H9 (cell line): Measurements from ENCODE around the gene RDH5. TPM values are rescaled to one million over a fixed set of nuclear protein-coding genes. Genes with fewer than 3 reads are reported as not detected.
A peak's percentile ranks its signal among the peaks of the same experiment; 100 is the strongest.

ENCODE experiments used
- DNase-seq: peaks from one replicate; pipeline ENCODE4 v3.0.0-alpha.2; 2017
- H2AFZ ChIP-seq: one replicate; pipeline ENCODE4 v1.6.1; 2013; ENCODE audit warnings: mild to moderate bottlenecking, low read length, control low read depth, moderate library complexity
- H2AK5ac ChIP-seq: 2 replicates; pipeline ENCODE4 v1.6.1; 2013; ENCODE audit warnings: low read length, control low read depth, mixed read lengths; ENCODE audit not compliant: insufficient read length
- H2BK120ac ChIP-seq: one replicate; pipeline ENCODE4 v1.6.1; 2013; ENCODE audit warnings: low read depth, mild to moderate bottlenecking, low read length, control low read depth, inconsistent platforms; ENCODE audit not compliant: poor library complexity, severe bottlenecking
- H2BK12ac ChIP-seq: 2 replicates; pipeline ENCODE4 v1.6.1; 2013; ENCODE audit warnings: low read length, control low read depth, mixed read lengths, low read depth; ENCODE audit not compliant: insufficient read length
- H2BK15ac ChIP-seq: 2 replicates; pipeline ENCODE4 v1.6.1; 2013; ENCODE audit warnings: low read depth, low read length, control low read depth
- H2BK20ac ChIP-seq: one replicate; pipeline ENCODE4 v1.6.1; 2013; ENCODE audit warnings: low read depth, mild to moderate bottlenecking, low read length, control low read depth, inconsistent platforms; ENCODE audit not compliant: poor library complexity, severe bottlenecking
- H2BK5ac ChIP-seq: 2 replicates; pipeline ENCODE4 v1.6.1; 2013; ENCODE audit warnings: low read length, control low read depth, mixed read lengths; ENCODE audit not compliant: insufficient read length
- H3K14ac ChIP-seq: 2 replicates; pipeline ENCODE4 v1.6.1; 2013; ENCODE audit warnings: low read length, control low read depth; ENCODE audit not compliant: insufficient read depth
- H3K18ac ChIP-seq: 2 replicates; pipeline ENCODE4 v1.6.1; 2013; ENCODE audit warnings: low read depth, mild to moderate bottlenecking, mixed read lengths, low read length, control low read depth; ENCODE audit not compliant: insufficient read length
- H3K23ac ChIP-seq: 2 replicates; pipeline ENCODE4 v1.6.1; 2013; ENCODE audit warnings: low read length, control low read depth, mixed read lengths, low read depth; ENCODE audit not compliant: insufficient read length
- H3K23me2 ChIP-seq: 2 replicates; pipeline ENCODE4 v1.6.1; 2013; ENCODE audit warnings: low read depth, mild to moderate bottlenecking, mixed read lengths, low read length, control low read depth; ENCODE audit not compliant: insufficient read length, poor library complexity, severe bottlenecking
- H3K27ac ChIP-seq: 2 replicates; pipeline ENCODE4 v1.5.1; 2013; ENCODE audit warnings: low read length, control low read depth, mixed read lengths, low read depth; ENCODE audit not compliant: insufficient read length
- H3K27me3 ChIP-seq: 2 replicates; pipeline ENCODE4 v1.6.1; 2013; ENCODE audit warnings: low read length, control low read depth, inconsistent platforms; ENCODE audit not compliant: insufficient read depth
- H3K4ac ChIP-seq: 2 replicates; pipeline ENCODE4 v1.6.1; 2013; ENCODE audit warnings: low read depth, mild to moderate bottlenecking, control low read depth, inconsistent platforms, low read length, moderate library complexity
- H3K4me1 ChIP-seq: 2 replicates; pipeline ENCODE4 v1.6.1; 2013; ENCODE audit warnings: low read length, control low read depth, inconsistent platforms; ENCODE audit not compliant: insufficient read depth
- H3K4me2 ChIP-seq: 2 replicates; pipeline ENCODE4 v1.6.1; 2013; ENCODE audit warnings: low read length, control low read depth, mixed read lengths; ENCODE audit not compliant: insufficient read length, insufficient read depth
- H3K56ac ChIP-seq: 2 replicates; pipeline ENCODE4 v1.6.1; 2013; ENCODE audit warnings: low read depth, mild to moderate bottlenecking, mixed read lengths, low read length, control low read depth; ENCODE audit not compliant: insufficient read length
- H3K79me1 ChIP-seq: 2 replicates; pipeline ENCODE4 v1.6.1; 2013; ENCODE audit warnings: low read depth, mild to moderate bottlenecking, moderate library complexity, low read length, control low read depth, inconsistent platforms; ENCODE audit not compliant: insufficient read depth, poor library complexity, severe bottlenecking
- H3K79me2 ChIP-seq: 2 replicates; pipeline ENCODE4 v1.6.1; 2013; ENCODE audit warnings: low read length, control low read depth, inconsistent platforms; ENCODE audit not compliant: insufficient read depth
- H3K9ac ChIP-seq: 2 replicates; pipeline ENCODE4 v1.6.1; 2013; ENCODE audit warnings: low read length, control low read depth, mixed read lengths; ENCODE audit not compliant: insufficient read length; ENCODE audit errors: extremely low read depth
- H3K9me3 ChIP-seq: one replicate; pipeline ENCODE4 v1.6.1; 2013; ENCODE audit warnings: low read depth, low read length, inconsistent platforms; ENCODE audit not compliant: control insufficient read depth
- H3T11ph ChIP-seq: one replicate; pipeline ENCODE4 v1.6.1; 2013; ENCODE audit warnings: mild to moderate bottlenecking, low read length, control low read depth, inconsistent platforms
- H4K20me1 ChIP-seq: one replicate; pipeline ENCODE4 v1.6.1; 2013; ENCODE audit not compliant: control insufficient read depth, insufficient read length, insufficient read depth
- H4K5ac ChIP-seq: 2 replicates; pipeline ENCODE4 v1.6.1; 2013; ENCODE audit warnings: low read depth, mild to moderate bottlenecking, mixed read lengths, low read length, control low read depth; ENCODE audit not compliant: insufficient read length
- H4K8ac ChIP-seq: replicated peaks from 2 replicates; pipeline ENCODE4 v1.6.1; 2013; ENCODE audit warnings: low read length, control low read depth, mixed read lengths, low read depth; ENCODE audit not compliant: insufficient read length
- H4K91ac ChIP-seq: 2 replicates; pipeline ENCODE4 v1.6.1; 2013; ENCODE audit warnings: low read depth, mild to moderate bottlenecking, moderate library complexity, mixed read lengths, low read length, control low read depth; ENCODE audit not compliant: insufficient read length
- H3K27ac Mint-ChIP-seq, 3 experiments: 2 replicates in 2 of 3; 3 replicates in 1 of 3; pipeline ENCODE4 v1.8.0; 2020 to 2021; ENCODE audit warnings: mixed read lengths in 3 of 3, mild to moderate bottlenecking in 1 of 3, moderate library complexity in 1 of 3
- H3K27me3 Mint-ChIP-seq: 2 replicates; pipeline ENCODE4 v1.8.0; 2021; ENCODE audit warnings: low read depth, mild to moderate bottlenecking, moderate library complexity, mixed read lengths
- H3K36me3 Mint-ChIP-seq, 3 experiments: 2 replicates in 2 of 3; 3 replicates in 1 of 3; pipeline ENCODE4 v1.8.0; 2020 to 2021; ENCODE audit warnings: low read depth in 3 of 3, mixed read lengths in 3 of 3; ENCODE audit not compliant: insufficient read depth in 1 of 3
- H3K4me1 Mint-ChIP-seq, 2 experiments: 2 replicates each; pipeline ENCODE4 v1.8.0; 2020; ENCODE audit warnings: mixed read lengths in 2 of 2
- H3K4me3 Mint-ChIP-seq, 2 experiments: 2 replicates in 1 of 2; 3 replicates in 1 of 2; pipeline ENCODE4 v1.8.0; 2020 to 2021; ENCODE audit warnings: mild to moderate bottlenecking in 2 of 2, mixed read lengths in 2 of 2, moderate library complexity in 1 of 2
- H3K9me3 Mint-ChIP-seq, 2 experiments: 2 replicates in 1 of 2; 3 replicates in 1 of 2; pipeline ENCODE4 v1.8.0; 2020; ENCODE audit warnings: mild to moderate bottlenecking in 2 of 2, mixed read lengths in 2 of 2, moderate library complexity in 1 of 2
- WGBS: extraction: QIAGEN DNeasy Blood & Tissue Kit; methylation state at CpG from one replicate; pipeline ENCODE4 v1.1.7; 2013; ENCODE audit warnings: missing lambda C conversion rate, low lambda C conversion rate, mixed read lengths; ENCODE audit not compliant: insufficient read length; ENCODE audit errors: extremely low coverage; 5-methylcytosine and 5-hydroxymethylcytosine counted together
- total RNA-seq: library from RNA; stranded (reverse); gene quantifications from 2 replicates; pipeline ENCODE4 v1.2.1, GENCODE V29; 2021
- TF ChIP-seq, protein P1 (sequence below): fragments of 200-600 bp; sonication (generic); conservative IDR thresholded peaks from 3 replicates; pipeline ENCODE4 v1.8.0; 2021; ENCODE audit warnings: antibody characterized with exemption, mild to moderate bottlenecking

RDH5 gene
- total RNA-seq, 1 experiment from 2014 or later, result 6.6 TPM

DNA sequence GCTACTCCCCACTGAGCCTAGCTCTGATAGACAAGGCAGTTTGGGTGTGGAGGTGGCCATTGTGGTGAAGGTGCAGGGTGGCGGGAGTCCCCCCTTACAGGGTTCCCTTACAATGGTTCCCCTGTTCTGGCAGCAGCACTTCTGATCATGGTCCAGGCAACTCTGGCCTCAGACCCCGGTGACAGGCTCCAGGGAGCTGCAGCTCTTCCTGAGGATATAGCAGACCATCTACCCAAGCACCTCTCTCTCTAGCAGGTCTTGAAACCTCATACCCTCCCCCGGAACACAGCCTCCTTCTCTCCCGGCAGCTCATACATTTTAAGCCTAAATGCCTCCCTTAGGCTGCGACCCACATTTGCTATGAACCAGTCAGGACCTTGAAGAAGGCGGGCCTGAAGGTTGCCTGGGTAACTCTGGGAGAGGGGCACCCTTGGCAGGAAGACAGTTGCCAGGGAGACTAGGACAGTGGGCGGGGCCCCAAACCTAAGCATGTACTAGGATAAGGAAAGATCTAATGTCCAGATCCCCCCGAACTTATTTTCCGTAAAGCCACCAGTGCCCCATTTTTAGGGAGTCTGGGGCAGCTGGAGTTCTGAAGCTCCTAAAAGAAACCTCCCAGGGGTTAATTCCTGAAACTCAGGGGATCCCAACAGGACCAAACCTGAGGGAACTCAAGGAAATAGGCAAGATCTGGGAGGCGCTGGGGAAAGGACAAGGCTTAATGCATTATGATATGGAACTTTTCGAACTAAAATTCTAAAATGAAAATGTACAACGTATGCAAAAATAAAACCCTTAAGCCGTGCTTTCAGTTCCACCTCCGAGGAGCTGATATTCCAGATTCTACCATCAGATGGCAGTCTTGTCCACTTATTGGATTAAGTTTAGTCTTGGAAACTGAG is 18.2 kb downstream of the RDH5 start:
- H3K9me3 Mint-ChIP-seq, result no peaks in the 10 kb centered on the region
- H3K27me3 Mint-ChIP-seq, result peaks cover 8% of the 10 kb centered on the region
- peak overlapping the region; percentile 93 for H3K4me2 ChIP-seq

More for the DNA sequence above, 18.2 kb downstream of the RDH5 start:
- no peak overlapping the region for H3K56ac ChIP-seq
- H2AFZ ChIP-seq, result no peak overlapping the region
- no peak overlapping the region for H4K8ac ChIP-seq
- no peak overlapping the region for H4K91ac ChIP-seq
- Mint-ChIP-seq H3K4me1 (peaks cover 30 to 34% of the 10 kb centered on the region in 2 experiments), H3K4me3 (peak overlapping the region; percentile 69 to 89), H3K27ac (peak overlapping the region; percentile 56 to 95 (median 87); a peak in 6 of 7 replicates), H3K36me3 (no peaks in the 10 kb centered on the region)
- H3K23ac ChIP-seq, result no peak overlapping the region
- no peak overlapping the region for H3T11ph ChIP-seq
- H2BK12ac ChIP-seq, result no peak overlapping the region
- WGBS, result no CpG with 5 or more reads among the region's 14 CpGs
- DNase-seq, result peak; percentile 97
- H2BK120ac ChIP-seq, result no peak overlapping the region
- H2AK5ac ChIP-seq, result no peak overlapping the region
- H2BK15ac ChIP-seq, result no peak overlapping the region
- H3K23me2 ChIP-seq, result peaks cover 13% of the 10 kb centered on the region
- TF ChIP-seq, protein P1, sequence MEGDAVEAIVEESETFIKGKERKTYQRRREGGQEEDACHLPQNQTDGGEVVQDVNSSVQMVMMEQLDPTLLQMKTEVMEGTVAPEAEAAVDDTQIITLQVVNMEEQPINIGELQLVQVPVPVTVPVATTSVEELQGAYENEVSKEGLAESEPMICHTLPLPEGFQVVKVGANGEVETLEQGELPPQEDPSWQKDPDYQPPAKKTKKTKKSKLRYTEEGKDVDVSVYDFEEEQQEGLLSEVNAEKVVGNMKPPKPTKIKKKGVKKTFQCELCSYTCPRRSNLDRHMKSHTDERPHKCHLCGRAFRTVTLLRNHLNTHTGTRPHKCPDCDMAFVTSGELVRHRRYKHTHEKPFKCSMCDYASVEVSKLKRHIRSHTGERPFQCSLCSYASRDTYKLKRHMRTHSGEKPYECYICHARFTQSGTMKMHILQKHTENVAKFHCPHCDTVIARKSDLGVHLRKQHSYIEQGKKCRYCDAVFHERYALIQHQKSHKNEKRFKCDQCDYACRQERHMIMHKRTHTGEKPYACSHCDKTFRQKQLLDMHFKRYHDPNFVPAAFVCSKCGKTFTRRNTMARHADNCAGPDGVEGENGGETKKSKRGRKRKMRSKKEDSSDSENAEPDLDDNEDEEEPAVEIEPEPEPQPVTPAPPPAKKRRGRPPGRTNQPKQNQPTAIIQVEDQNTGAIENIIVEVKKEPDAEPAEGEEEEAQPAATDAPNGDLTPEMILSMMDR, result peak; percentile 96
- no peak overlapping the region for H3K27ac ChIP-seq
- no peak overlapping the region for H3K4ac ChIP-seq
- H4K5ac ChIP-seq, result no peak overlapping the region
- no peaks in the 10 kb centered on the region for H3K79me2 ChIP-seq
- H3K9me3 ChIP-seq, result no peaks in the 10 kb centered on the region
- H3K79me1 ChIP-seq, result no peaks in the 10 kb centered on the region
- H3K27me3 ChIP-seq, result no peaks in the 10 kb centered on the region
- no peak overlapping the region for H2BK5ac ChIP-seq
- H4K20me1 ChIP-seq, result peaks cover 2% of the 10 kb centered on the region
- no peak overlapping the region for H2BK20ac ChIP-seq
- H3K9ac ChIP-seq, result no peak overlapping the region
- peaks cover 2% of the 10 kb centered on the region; the same call in 1 of the 2 replicates for H3K4me1 ChIP-seq
- H3K14ac ChIP-seq, result no peak overlapping the region
- no peak overlapping the region for H3K18ac ChIP-seq
